ENCODE data around the gene KRTAP9-4.

- no peak for TF ChIP-seq CTCF (IDR thresholded peaks at IDR 0.05; ENCODE audit: low read depth, low read length)
- no peak for TF ChIP-seq EZH2phosphoT487 (IDR thresholded peaks at IDR 0.05; ENCODE audit: low read depth)
Observed at GRCh38 chr17:41231731-41232130, 17.8 kb upstream of the KRTAP9-4 start.
